Fibroblast of the aortic adventitia (primary cell): ENCODE results near the gene PALLD. TPM values are rescaled to one million over a fixed set of nuclear protein-coding genes. Genes with fewer than 3 reads are reported as not detected.

Source experiments
- DNase-seq: peaks from one replicate; pipeline ENCODE4 v3.0.0-alpha.2; 2010; ENCODE audit warnings: low read depth
- H3K4me3 ChIP-seq: 2 replicates; pipeline ENCODE4 v1.5.1; 2011; ENCODE audit warnings: low read depth, mild to moderate bottlenecking, control low read depth, low read length, moderate library complexity
- total RNA-seq: library from RNA; depleted of rRNA; stranded (reverse); fragments of >200 nt; gene quantifications from 2 replicates; pipeline ENCODE4 v1.2.3, GENCODE V29; 2012; ENCODE audit warnings: low replicate concordance
- TF ChIP-seq, protein P1 (sequence below): IDR thresholded peaks from 2 replicates; pipeline ENCODE4 v1.5.1; 2011; ENCODE audit warnings: mild to moderate bottlenecking, low read length, control low read depth, inconsistent platforms; ENCODE audit not compliant: insufficient read depth

Gene PALLD
- total RNA-seq, 1 donor = 52.1 TPM

DNA sequence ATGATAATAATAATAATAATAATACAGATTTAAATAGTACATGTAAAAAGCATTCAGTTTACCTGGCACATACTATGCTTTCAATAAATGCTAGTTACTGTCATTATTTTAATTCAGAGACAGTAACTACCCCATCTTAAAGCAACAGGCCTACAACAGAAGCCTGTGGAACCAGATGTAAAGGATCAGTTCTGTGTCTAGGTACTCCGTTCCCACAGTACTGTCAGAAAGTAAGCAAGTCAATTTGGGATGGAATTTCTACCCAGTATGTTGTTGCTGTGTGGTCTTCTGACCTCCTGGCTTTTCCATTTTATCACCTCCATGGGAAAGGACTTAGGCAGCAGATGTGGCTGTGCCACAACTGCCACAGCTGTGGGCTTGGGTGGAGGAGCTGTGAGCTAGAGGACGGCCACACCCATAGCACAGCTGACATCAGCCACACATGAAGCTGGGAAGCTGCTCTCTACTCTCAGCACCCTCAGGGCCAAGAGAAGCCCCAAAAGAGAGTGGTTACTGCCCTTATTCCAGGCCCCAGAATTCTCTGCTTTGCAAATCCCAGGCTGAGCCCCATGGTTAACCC, 410.4 kb downstream of the PALLD start:
- TF ChIP-seq, protein P1, sequence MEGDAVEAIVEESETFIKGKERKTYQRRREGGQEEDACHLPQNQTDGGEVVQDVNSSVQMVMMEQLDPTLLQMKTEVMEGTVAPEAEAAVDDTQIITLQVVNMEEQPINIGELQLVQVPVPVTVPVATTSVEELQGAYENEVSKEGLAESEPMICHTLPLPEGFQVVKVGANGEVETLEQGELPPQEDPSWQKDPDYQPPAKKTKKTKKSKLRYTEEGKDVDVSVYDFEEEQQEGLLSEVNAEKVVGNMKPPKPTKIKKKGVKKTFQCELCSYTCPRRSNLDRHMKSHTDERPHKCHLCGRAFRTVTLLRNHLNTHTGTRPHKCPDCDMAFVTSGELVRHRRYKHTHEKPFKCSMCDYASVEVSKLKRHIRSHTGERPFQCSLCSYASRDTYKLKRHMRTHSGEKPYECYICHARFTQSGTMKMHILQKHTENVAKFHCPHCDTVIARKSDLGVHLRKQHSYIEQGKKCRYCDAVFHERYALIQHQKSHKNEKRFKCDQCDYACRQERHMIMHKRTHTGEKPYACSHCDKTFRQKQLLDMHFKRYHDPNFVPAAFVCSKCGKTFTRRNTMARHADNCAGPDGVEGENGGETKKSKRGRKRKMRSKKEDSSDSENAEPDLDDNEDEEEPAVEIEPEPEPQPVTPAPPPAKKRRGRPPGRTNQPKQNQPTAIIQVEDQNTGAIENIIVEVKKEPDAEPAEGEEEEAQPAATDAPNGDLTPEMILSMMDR = no peak
- H3K4me3 ChIP-seq = no peak overlapping the region
- DNase-seq = peak; percentile 11

DNA sequence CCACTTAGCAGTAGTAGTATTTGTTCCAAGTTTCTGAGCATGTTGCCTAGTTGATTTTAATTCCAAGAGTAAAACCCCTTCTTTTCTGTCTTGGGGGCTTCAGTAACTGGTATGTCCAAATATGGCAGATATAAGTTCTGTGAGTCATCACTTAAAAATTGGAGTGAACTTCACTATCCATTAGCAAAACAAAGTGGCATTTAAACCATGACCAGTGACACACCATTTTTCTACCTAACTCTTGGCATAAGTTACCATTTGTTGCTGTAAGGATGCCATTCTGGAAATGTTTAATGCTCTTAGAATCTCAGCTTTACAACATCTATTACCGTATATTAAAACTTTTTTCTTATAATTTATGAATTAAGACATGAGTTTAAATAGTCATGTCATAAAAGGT, 411.2 kb downstream of the PALLD start:
- TF ChIP-seq, protein P1 = no peak
- no peak overlapping the region for H3K4me3 ChIP-seq
- DNase-seq = peak; percentile 52

DNA sequence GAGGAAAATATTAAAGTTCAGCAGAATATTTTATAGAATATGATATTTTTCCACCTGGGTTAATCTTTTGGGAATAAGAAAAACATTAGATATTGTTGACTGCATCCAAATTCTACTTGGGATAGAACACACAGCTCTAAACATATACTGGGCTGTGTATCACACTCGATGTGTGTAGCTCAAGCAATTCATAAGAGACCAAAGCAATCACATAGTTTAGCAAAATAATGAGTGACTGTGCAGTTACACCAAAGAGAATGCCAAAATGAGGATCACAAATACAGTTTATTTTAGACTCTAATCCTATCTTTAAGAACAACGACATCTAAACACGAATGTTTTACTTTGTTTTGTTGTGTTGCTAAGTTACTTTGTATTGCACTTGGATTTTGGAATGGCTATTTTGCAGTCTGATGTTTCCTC, 412.0 kb downstream of the PALLD start:
- TF ChIP-seq, protein P1 = no peak
- H3K4me3 ChIP-seq = no peak overlapping the region
- peak; percentile 35 for DNase-seq

- TF ChIP-seq, protein P1 = no peak
- no peak overlapping the region for H3K4me3 ChIP-seq
- DNase-seq = no peak
These were observed 417.2 kb downstream of the PALLD start for GRCh38 chr4:168914095-168914494.

GRCh38 chr4:168917138-168917779, 420.4 kb downstream of the PALLD start:
- no peak overlapping the region for H3K4me3 ChIP-seq
- TF ChIP-seq, protein P1 = peak; percentile 60
- peak; percentile 83 for DNase-seq

- TF ChIP-seq, protein P1 = no peak
- no peak overlapping the region for H3K4me3 ChIP-seq
- no peak for DNase-seq
These were observed 423.0 kb downstream of the PALLD start for GRCh38 chr4:168919706-168920324.
